HUES6 (cell line): Measurements from ENCODE around the gene TEX53.

ENCODE experiments used
- H3K27ac ChIP-seq: 2 replicates; pipeline ENCODE4 v1.7.0; 2013; ENCODE audit warnings: low read depth, mild to moderate bottlenecking, low read length, inconsistent platforms
- H3K27me3 ChIP-seq: 2 replicates; pipeline ENCODE4 v1.6.1; 2013; ENCODE audit warnings: low read length; ENCODE audit not compliant: control insufficient read depth, insufficient read depth
- H3K36me3 ChIP-seq: 2 replicates; pipeline ENCODE4 v1.6.1; 2013; ENCODE audit warnings: low read length; ENCODE audit not compliant: control insufficient read depth, insufficient read depth
- H3K4me1 ChIP-seq: 2 replicates; pipeline ENCODE4 v1.6.1; 2013; ENCODE audit warnings: low read length; ENCODE audit not compliant: control insufficient read depth, insufficient read depth
- H3K4me3 ChIP-seq: 2 replicates; pipeline ENCODE4 v1.5.1; 2013; ENCODE audit warnings: low read depth, low read length
- H3K9ac ChIP-seq: one replicate; pipeline ENCODE4 v1.6.1; 2013; ENCODE audit warnings: mild to moderate bottlenecking, low read length
- H3K9me3 ChIP-seq: 2 replicates; pipeline ENCODE4 v1.6.1; 2013; ENCODE audit warnings: low read depth, low read length; ENCODE audit not compliant: control insufficient read depth, insufficient read depth

The TEX53 gene

GRCh38 chr9:114616684-114617520 is 40.7 kb downstream of the TEX53 start:
- Histone ChIP-seq H3K9me3 (no peaks in the 10 kb centered on the region), H3K9ac (no peak overlapping the region), H3K4me3 (no peak overlapping the region), H3K4me1 (peaks cover 18% of the 10 kb centered on the region), H3K27ac (no peak overlapping the region), H3K27me3 (no peaks in the 10 kb centered on the region), H3K36me3 (no peaks in the 10 kb centered on the region; the same call in 1 of the 2 replicates)

- H3K27ac ChIP-seq = no peak overlapping the region
- H3K27me3 ChIP-seq = peaks cover 9% of the 10 kb centered on the region
- H3K4me3 ChIP-seq = no peak overlapping the region
- peaks cover 28% of the 10 kb centered on the region for H3K4me1 ChIP-seq
- no peaks in the 10 kb centered on the region; the same call in 1 of the 2 replicates for H3K36me3 ChIP-seq
- no peak overlapping the region for H3K9ac ChIP-seq
- H3K9me3 ChIP-seq = no peaks in the 10 kb centered on the region
These were observed 43.2 kb downstream of the TEX53 start for GRCh38 chr9:114614373-114614772.

GRCh38 chr9:114613919-114614318 is 43.7 kb downstream of the TEX53 start:
- Histone ChIP-seq H3K9ac (no peak overlapping the region), H3K4me1 (peaks cover 28% of the 10 kb centered on the region), H3K27ac (no peak overlapping the region)

GRCh38 chr9:114613087-114613486 is 44.5 kb downstream of the TEX53 start:
- no peak overlapping the region for H3K4me3 ChIP-seq

More at GRCh38 chr9:114613919-114614318, 43.7 kb downstream of the TEX53 start:
- H3K36me3 ChIP-seq = no peaks in the 10 kb centered on the region; the same call in 1 of the 2 replicates
- no peak overlapping the region for H3K4me3 ChIP-seq
- peaks cover 9% of the 10 kb centered on the region for H3K27me3 ChIP-seq
- no peaks in the 10 kb centered on the region for H3K9me3 ChIP-seq

GRCh38 chr9:114612272-114612923 is 45.2 kb downstream of the TEX53 start:
- no peaks in the 10 kb centered on the region for H3K9me3 ChIP-seq
- peaks cover 28% of the 10 kb centered on the region for H3K4me1 ChIP-seq
- H3K27ac ChIP-seq = no peak overlapping the region

More at GRCh38 chr9:114613087-114613486, 44.5 kb downstream of the TEX53 start:
- Histone ChIP-seq H3K36me3 (no peaks in the 10 kb centered on the region), H3K4me1 (peaks cover 28% of the 10 kb centered on the region), H3K9me3 (no peaks in the 10 kb centered on the region), H3K27me3 (peaks cover 9% of the 10 kb centered on the region), H3K9ac (no peak overlapping the region), H3K27ac (no peak overlapping the region)

GRCh38 chr9:114611516-114612271 is 45.9 kb downstream of the TEX53 start:
- H3K4me3 ChIP-seq = peak overlapping the region; percentile 61

More at GRCh38 chr9:114612272-114612923, 45.2 kb downstream of the TEX53 start:
- Histone ChIP-seq H3K9ac (no peak overlapping the region), H3K36me3 (no peaks in the 10 kb centered on the region), H3K4me3 (peak overlapping the region; percentile 61), H3K27me3 (peaks cover 9% of the 10 kb centered on the region)

GRCh38 chr9:114608525-114608796 is 49.1 kb downstream of the TEX53 start:
- no peaks in the 10 kb centered on the region for H3K36me3 ChIP-seq
- peaks cover 27% of the 10 kb centered on the region for H3K4me1 ChIP-seq
- no peak overlapping the region for H3K27ac ChIP-seq
- H3K4me3 ChIP-seq = no peak overlapping the region
- no peak overlapping the region for H3K9ac ChIP-seq
- H3K9me3 ChIP-seq = no peaks in the 10 kb centered on the region
- H3K27me3 ChIP-seq = peaks cover 9% of the 10 kb centered on the region

More at GRCh38 chr9:114611516-114612271, 45.9 kb downstream of the TEX53 start:
- Histone ChIP-seq H3K9ac (peak overlapping the region; percentile 83), H3K4me1 (peaks cover 28% of the 10 kb centered on the region), H3K27me3 (peaks cover 9% of the 10 kb centered on the region), H3K27ac (no peak overlapping the region; the same call in 1 of the 2 replicates), H3K36me3 (no peaks in the 10 kb centered on the region), H3K9me3 (no peaks in the 10 kb centered on the region)

- H3K9ac ChIP-seq = no peak overlapping the region
- no peak overlapping the region for H3K27ac ChIP-seq
- H3K9me3 ChIP-seq = no peaks in the 10 kb centered on the region
- no peak overlapping the region for H3K4me3 ChIP-seq
- no peaks in the 10 kb centered on the region for H3K36me3 ChIP-seq
- peaks cover 9% of the 10 kb centered on the region for H3K27me3 ChIP-seq
- peaks cover 22% of the 10 kb centered on the region for H3K4me1 ChIP-seq
These were observed 49.7 kb downstream of the TEX53 start for GRCh38 chr9:114607671-114608524.

GRCh38 chr9:114606597-114607207 is 50.9 kb downstream of the TEX53 start:
- Histone ChIP-seq H3K4me3 (no peak overlapping the region), H3K9me3 (peaks cover 9% of the 10 kb centered on the region), H3K36me3 (no peaks in the 10 kb centered on the region), H3K27ac (no peak overlapping the region), H3K9ac (no peak overlapping the region), H3K4me1 (peaks cover 10% of the 10 kb centered on the region), H3K27me3 (peaks cover 9% of the 10 kb centered on the region)
